DMS153 treated with DMSO at 0.1 percent for 48 hours (cell line): ENCODE results near the gene ASCC2.
A peak's percentile ranks its signal among the peaks of the same experiment; 100 is the strongest.

Experiments
- DNase-seq: peaks from one replicate; lab custom pipeline; 2025; ENCODE audit not compliant: unreplicated experiment; lab: John Stamatoyannopoulos, UW

Gene ASCC2

DNA sequence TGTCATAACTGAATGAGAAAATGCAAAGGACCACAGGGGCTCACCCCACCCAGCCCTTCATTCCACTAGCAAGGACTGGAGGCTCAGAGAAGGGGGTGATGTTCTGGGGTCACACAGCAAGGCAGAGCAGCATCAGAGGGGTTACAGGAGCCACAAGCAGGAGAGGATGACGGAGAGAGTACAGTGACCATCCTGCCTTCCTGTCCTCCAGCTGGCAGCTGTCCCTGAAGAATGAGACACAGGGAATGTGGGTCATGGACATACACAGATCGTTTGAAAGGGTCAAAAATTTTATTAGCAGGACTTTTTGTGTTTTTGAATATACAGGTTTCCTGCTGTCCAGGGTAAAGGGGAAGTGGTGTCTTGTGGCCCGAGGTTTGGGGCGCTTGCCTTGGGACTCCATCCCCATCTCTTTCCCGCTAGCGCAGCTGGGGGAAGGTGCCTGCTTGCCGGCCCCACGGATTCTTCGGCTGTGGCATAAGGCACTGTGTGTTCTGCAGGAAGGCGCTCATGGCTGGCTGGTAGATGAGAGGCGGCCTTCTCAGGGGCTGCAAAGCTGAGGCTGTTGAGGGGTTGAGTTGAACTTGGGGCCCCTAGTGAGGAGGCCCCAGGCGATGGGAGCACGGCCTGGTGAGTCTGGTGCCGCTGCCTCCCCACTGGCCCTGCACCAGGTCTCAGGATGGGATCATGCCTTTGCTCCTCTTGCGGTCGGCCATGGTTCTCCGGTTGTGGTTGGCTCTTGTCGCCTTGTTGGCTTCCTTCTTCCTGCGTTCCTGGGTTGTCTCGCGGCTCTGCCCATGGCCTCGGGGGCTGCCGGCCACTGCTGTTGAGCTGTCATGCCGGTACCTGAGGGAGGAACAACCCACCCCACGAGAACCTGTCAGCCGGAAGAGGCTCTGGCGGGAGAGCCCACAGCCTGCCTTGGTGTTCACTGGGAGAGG lies 49.5 kb downstream of the ASCC2 start:
- no peak for DNase-seq

DNA sequence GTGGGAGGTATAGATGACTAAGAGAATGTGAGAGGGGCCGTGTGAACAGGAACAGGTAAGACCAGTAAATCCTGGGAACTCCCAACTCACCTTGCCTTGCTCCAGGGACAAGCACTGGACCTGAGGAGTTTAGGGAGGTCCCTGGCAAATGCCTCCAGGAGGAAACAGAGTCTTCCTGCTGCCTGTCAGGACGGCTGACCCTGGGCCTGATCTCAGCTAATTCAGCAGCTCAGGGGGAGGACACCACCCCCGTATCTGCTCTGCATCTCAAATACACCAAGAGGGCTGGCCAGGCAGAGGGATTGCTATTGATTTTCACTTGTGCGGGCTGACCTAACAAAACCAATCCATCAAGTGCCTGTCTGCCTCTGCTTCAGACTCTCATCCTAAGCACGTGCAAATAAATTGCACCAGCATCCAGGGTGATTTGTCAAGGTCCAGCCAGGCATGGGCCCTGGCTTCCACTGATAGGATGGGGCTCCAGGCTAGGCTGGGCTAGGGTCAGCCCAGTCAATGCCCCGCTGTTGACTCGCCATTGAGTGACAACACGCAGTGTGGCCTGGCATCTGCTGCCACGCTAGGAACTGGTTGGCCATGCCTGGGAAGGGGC lies 50.6 kb downstream of the ASCC2 start:
- DNase-seq: no peak

DNA sequence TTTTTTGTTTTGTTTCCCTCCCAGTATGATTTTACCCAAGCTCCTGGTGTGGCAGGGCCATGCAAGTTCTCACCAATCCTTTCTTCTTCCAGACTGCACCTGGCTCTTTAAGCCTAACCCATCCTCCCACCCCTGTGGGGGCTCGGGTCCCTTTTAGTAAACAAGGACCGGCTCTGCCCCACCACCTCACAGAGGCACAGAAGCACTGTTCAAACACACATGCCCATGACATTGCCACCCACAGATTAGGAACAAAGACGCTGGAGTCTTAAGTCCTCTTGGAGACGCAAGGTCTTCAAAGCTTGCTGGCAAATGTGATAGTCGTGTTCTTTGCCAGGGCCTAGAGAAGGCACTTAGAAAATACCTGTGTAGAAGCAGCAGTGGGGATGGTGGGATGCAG lies 52.0 kb downstream of the ASCC2 start:
- DNase-seq: no peak

DNA sequence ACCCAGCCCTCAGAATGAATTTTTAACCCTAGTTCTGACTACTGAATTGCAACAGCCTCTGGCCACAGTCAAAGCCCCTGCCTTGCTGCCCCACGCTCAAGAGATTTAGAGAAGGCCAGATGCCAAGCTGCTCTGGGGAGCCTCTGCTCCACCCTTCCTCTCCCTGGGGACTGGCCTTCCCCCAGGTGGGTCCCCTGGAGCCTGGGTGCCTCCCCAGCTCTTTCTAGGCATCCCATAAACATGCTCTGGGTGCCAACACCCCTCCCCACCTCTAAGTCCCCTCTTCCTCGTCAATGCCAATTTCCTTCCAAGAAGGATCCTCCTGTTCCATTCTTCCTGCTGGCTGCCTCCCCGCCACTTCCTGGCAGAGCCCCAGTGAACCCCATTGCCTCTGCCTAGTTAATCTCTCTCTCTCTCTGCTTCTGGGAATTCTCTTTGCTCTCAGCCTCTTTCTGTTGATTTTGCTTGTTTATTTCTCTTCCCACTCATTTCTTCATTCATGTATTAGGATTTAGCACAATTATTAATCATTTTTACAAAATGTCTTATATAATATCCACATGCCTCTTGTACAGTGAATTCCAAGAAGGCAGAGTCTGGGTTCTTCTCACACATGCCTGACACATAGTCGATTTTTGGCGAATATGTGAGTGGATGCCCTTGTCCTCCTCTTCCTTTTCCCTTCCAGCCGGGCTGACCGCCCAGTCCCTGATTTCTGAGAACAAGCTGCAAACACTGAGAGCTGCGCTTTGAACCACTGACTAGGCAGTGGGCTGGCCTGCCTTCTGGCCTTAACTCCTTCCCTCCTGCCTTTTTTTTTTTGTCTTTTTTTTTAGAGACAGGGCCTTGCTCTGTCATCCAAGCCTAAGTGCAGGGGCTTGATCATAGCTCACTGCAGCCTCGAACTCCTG lies 53.4 kb downstream of the ASCC2 start:
- DNase-seq: no peak

- no peak for DNase-seq
Measured at GRCh38 chr22:29782061-29782845, 55.8 kb downstream of the ASCC2 start.

DNA sequence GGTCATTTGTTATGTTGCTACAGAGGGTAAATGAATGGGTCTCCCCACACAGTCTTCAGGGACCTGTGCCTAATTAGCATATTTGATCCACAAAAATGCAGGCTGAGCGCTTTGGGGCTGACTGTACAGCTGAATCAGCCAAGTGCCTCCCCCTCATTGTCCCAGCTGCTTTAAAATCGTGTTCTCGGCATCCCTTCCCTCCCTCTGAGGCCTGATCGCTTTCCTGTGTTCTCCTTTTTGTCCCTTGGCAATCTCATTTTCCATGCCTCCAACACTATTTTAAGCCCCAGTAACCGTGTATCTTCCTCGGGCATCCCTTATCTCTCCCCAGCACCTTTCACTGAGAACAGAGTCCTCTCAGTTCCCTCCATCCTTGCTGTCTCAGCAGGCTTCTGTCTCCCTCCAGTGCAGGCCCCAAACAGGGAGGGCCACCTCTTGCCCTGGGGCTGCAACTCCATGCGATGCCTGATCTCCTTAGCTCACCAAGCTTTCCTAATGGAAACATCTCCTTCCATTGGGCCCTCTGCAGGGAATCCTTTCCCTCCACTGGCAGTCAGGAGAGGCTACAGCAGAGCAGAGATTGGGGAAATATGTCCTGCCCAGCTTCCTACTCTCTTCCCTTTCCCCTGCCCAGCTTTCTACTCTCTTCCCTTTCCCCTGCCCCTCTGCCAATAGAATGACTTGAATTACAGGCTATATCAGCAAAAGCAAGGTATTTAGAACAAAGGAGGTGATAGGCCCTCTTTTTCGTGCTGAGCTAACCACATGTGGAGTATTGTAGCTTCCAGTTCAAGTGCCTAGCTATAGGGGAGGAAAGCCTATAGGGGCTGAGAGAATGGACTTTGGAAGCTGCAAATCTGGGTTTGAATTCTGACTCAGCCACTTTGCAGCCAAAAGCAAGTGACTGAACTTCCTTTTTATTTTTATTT lies 57.1 kb downstream of the ASCC2 start:
- DNase-seq: no peak

- DNase-seq: no peak
Measured at GRCh38 chr22:29780220-29780619, 57.9 kb downstream of the ASCC2 start.

DNA sequence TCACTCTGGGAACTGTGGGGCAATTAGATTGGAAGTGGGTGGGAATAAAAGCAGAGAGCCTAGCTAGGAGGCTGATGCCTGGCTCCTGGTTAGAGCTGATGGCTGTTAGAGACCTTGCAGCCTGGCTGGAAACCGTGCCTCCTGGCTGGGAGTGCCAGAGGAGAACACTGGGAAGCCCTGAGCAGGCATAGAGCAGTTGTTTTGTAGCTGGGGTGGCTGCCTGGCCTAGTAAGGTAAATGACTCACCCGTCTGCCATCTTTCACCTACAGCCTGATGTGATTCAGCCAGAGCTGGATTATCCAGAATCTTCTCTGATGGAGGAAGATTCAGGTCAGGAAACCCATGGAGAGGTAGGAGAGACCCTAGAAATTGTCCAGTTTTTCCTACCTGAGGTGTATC lies 64.8 kb downstream of the ASCC2 start:
- no peak for DNase-seq

- peak; percentile 0 for DNase-seq
Measured at GRCh38 chr22:29772170-29772641, 65.9 kb downstream of the ASCC2 start.

- DNase-seq: no peak
Measured at GRCh38 chr22:29769723-29770321, 68.3 kb downstream of the ASCC2 start.

GRCh38 chr22:29768052-29768693 lies 69.9 kb downstream of the ASCC2 start:
- DNase-seq: no peak

DNA sequence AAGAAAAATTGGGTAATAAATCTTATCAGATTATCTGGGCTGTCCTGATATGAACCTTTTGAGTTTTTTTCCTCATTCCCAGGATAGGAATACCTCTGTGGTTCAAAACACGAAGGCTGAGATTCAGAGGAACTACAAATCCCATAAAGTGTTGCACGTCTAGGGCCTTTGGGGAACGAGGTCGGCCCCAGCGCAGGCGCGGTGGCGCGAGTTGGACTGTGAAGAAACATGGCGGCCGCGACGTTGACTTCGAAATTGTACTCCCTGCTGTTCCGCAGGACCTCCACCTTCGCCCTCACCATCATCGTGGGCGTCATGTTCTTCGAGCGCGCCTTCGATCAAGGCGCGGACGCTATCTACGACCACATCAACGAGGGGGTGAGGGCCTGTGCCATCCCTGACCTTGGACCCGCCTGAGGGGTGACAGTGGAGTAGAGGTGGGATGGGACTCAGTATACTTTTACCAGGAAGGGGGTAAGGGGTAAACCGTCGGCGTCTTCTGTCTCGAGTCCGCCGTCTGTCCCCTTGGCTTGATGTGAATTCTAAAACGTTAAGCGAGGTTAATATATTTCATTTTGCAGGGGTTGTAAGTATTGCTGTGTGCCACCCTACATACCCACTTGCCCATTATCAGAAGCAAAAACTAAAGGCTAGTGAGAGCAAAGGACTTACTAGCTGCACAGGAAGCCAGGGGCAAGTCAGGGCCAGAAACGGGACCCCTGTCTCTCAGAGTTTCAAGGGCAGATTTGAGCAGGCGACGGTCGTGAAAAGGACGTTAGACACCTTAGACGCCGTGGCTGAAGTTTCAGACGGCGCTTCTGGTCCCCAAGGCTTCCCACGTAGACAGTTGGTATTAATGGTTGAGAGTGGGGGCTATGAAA lies 70.7 kb downstream of the ASCC2 start, which contains the start of gene UQCR10:
Gene UQCR10, plus strand, starts transcription at position 199 of the 881 bp plus-strand sequence. Its CDS starts 30 bp downstream, at position 229.
- peak; percentile 96 for DNase-seq

DNA sequence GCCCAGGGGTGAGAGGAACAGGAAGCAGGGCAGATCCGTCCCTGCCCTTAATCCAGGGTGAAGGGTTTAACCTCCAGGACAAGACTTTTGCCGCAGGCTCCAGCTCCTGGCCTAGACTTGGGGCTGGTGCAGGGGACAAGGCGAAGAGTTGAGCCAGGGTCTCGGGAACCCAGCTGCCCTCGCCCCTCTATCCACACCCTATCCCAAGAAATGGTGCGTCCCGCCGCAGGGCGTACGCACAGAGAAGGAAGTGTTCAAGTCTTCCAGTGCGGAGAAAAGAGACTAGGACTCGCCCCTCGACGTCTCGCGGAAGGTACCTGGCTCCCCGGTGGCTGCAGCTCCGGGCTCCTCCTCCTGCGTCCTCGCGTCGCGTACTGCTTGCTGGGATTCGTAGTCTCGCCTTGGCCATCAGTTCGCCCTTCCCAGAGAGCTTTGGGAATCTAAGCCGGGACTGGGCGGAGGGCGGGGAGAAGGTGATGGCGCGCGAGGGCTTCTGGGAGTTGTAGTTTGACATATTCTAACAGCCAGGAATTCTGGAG lies 71.4 kb downstream of the ASCC2 start, which contains the start of gene ZMAT5:
Gene ZMAT5, minus strand, starts transcription at position 376 of the 539 bp plus-strand sequence. CDS start 18,463 bp downstream, outside the sequence.
- DNase-seq: peak; percentile 96

DNA sequence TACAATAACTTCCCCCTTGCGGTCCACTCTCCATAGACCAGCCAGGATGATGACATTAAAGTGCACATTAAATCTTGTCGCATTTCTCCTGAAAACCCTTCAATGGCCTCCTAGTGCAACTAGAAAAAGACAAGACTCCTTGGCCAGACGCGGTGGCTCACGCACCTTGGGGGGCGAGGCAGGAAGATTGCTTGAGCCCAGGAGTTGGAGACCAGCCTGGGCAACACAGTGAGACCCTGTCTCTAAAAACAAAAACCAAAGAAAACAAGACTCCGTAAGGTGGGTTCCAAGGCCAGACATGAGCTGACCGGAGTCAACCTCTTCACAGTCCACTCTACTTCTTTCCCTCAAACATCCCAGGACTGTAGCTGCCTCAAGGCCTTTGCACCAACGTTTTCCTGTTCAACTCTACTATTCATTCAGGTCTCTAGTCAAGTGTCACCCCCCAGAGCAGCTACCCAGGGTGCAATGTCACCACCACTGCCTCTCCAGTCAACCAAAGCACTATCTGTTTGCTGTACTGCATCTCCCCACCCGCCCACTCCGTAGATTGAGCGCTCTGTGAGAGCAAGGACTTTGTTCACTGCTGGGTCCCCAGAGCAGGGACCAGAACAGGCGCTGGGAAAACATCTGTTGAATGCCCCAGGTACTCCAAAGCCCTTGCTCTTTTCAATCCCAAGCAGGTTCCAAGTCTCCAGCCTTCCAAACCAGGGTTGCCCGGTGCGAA lies 72.0 kb downstream of the ASCC2 start:
- DNase-seq: no peak

GRCh38 chr22:29762263-29762662 lies 75.8 kb downstream of the ASCC2 start:
- DNase-seq: peak; percentile 20

- DNase-seq: no peak
Measured at GRCh38 chr22:29758959-29759358, 79.1 kb downstream of the ASCC2 start.
